ENCODE data around the gene SEZ6L. TPM values are rescaled to one million over a fixed set of nuclear protein-coding genes. Genes with fewer than 3 reads are reported as not detected.

SEZ6L gene
- polyA plus RNA-seq, 1 donor from 2014 or later: 31.9 TPM

GRCh38 chr22:26398741-26399153 is 229.5 kb downstream of the SEZ6L start:
- Histone ChIP-seq H3K27me3 (ENCODE audit: insufficient read depth, low read depth, low read length) (no peaks in the 10 kb centered on the region), H4K20me1 (ENCODE audit: insufficient read depth) (no peaks in the 10 kb centered on the region), H3K79me2 (replicated peaks; ENCODE audit: insufficient read depth, low read length) (no peaks in the 10 kb centered on the region), H3K4me2 (ENCODE audit: low read length) (no peak overlapping the region), H3K9me2 (ENCODE audit: insufficient read depth, low read length) (no peaks in the 10 kb centered on the region), H3K9me3 (ENCODE audit: low read length) (no peaks in the 10 kb centered on the region), H3F3A (ENCODE audit: insufficient read depth, low read length, poor library complexity, severe bottlenecking) (no peaks in the 10 kb centered on the region), H2AFZ (ENCODE audit: low read depth, low read length) (peak overlapping the region; percentile 35), H3K36me3 (ENCODE audit: insufficient read depth, low read length) (no peaks in the 10 kb centered on the region), H3K9ac (ENCODE audit: low read length) (peak overlapping the region; percentile 23), H3K27ac (ENCODE audit: low read length) (peak overlapping the region; percentile 57), H3K4me3 (ENCODE audit: low read length) (no peak overlapping the region)
- TF ChIP-seq CTCF (IDR thresholded peaks at IDR 0.05; ENCODE audit: poor library complexity, severe bottlenecking) (peak; percentile 93), RAD21 (conservative IDR thresholded peaks at IDR 0.05) (peak; percentile 98), SMC3 (conservative IDR thresholded peaks at IDR 0.05; ENCODE audit: poor library complexity) (peak; percentile 99), EZH2 (IDR thresholded peaks at IDR 0.05; ENCODE audit: borderline replicate concordance, insufficient read depth, low read length, poor library complexity, severe bottlenecking) (no peak), MXI1 (conservative IDR thresholded peaks at IDR 0.05; ENCODE audit: poor library complexity, severe bottlenecking) (peak; percentile 20), EP300 (conservative IDR thresholded peaks at IDR 0.05; ENCODE audit: poor library complexity, severe bottlenecking) (peak; percentile 37)

GRCh38 chr22:26399289-26399688 is 230.0 kb downstream of the SEZ6L start:
- H3K9me3 ChIP-seq (ENCODE audit: low read length): no peaks in the 10 kb centered on the region
- no peak overlapping the region for H3K4me3 ChIP-seq (ENCODE audit: low read length)
- H3F3A ChIP-seq (ENCODE audit: insufficient read depth, low read length, poor library complexity, severe bottlenecking): no peaks in the 10 kb centered on the region
- H2AFZ ChIP-seq (ENCODE audit: low read depth, low read length): no peak overlapping the region
- peak overlapping the region; percentile 23 for H3K9ac ChIP-seq (ENCODE audit: low read length)
- H3K27ac ChIP-seq (ENCODE audit: low read length): peak overlapping the region; percentile 57
- H3K27me3 ChIP-seq (ENCODE audit: insufficient read depth, low read depth, low read length): no peaks in the 10 kb centered on the region
- no peaks in the 10 kb centered on the region for H3K79me2 ChIP-seq (replicated peaks; ENCODE audit: insufficient read depth, low read length)
- H3K9me2 ChIP-seq (ENCODE audit: insufficient read depth, low read length): no peaks in the 10 kb centered on the region
- H4K20me1 ChIP-seq (ENCODE audit: insufficient read depth): no peaks in the 10 kb centered on the region
- no peak for TF ChIP-seq RAD21 (conservative IDR thresholded peaks at IDR 0.05)
- TF ChIP-seq POLR2AphosphoS5 (IDR thresholded peaks at IDR 0.05): no peak
- no peak for TF ChIP-seq EZH2 (IDR thresholded peaks at IDR 0.05; ENCODE audit: borderline replicate concordance, insufficient read depth, low read length, poor library complexity, severe bottlenecking)
- no peak overlapping the region for H3K4me2 ChIP-seq (ENCODE audit: low read length)
- no peaks in the 10 kb centered on the region for H3K36me3 ChIP-seq (ENCODE audit: insufficient read depth, low read length)

- Histone ChIP-seq H4K20me1 (ENCODE audit: insufficient read depth) (no peaks in the 10 kb centered on the region), H3K4me2 (ENCODE audit: low read length) (no peak overlapping the region), H3K79me2 (replicated peaks; ENCODE audit: insufficient read depth, low read length) (no peaks in the 10 kb centered on the region), H2AFZ (ENCODE audit: low read depth, low read length) (no peak overlapping the region), H3K9ac (ENCODE audit: low read length) (no peak overlapping the region), H3K36me3 (ENCODE audit: insufficient read depth, low read length) (no peaks in the 10 kb centered on the region), H3K27ac (ENCODE audit: low read length) (no peak overlapping the region), H3K27me3 (ENCODE audit: insufficient read depth, low read depth, low read length) (no peaks in the 10 kb centered on the region), H3F3A (ENCODE audit: insufficient read depth, low read length, poor library complexity, severe bottlenecking) (no peaks in the 10 kb centered on the region), H3K9me3 (ENCODE audit: low read length) (no peaks in the 10 kb centered on the region), H3K4me3 (ENCODE audit: low read length) (no peak overlapping the region), H3K9me2 (ENCODE audit: insufficient read depth, low read length) (no peaks in the 10 kb centered on the region)
- no peak for TF ChIP-seq CTCF (IDR thresholded peaks at IDR 0.05; ENCODE audit: poor library complexity, severe bottlenecking)
- no peak for TF ChIP-seq POLR2AphosphoS5 (IDR thresholded peaks at IDR 0.05)
- TF ChIP-seq TAF1 (IDR thresholded peaks at IDR 0.05; ENCODE audit: low read depth): no peak
- TF ChIP-seq EZH2 (IDR thresholded peaks at IDR 0.05; ENCODE audit: borderline replicate concordance, insufficient read depth, low read length, poor library complexity, severe bottlenecking): no peak
- no peak for TF ChIP-seq RAD21 (conservative IDR thresholded peaks at IDR 0.05)
- TF ChIP-seq SMC3 (conservative IDR thresholded peaks at IDR 0.05; ENCODE audit: poor library complexity): no peak
- no peak for TF ChIP-seq EP300 (conservative IDR thresholded peaks at IDR 0.05; ENCODE audit: poor library complexity, severe bottlenecking)
- TF ChIP-seq REST (IDR thresholded peaks at IDR 0.05; ENCODE audit: borderline replicate concordance): no peak
- TF ChIP-seq MXI1 (conservative IDR thresholded peaks at IDR 0.05; ENCODE audit: poor library complexity, severe bottlenecking): no peak
These were observed 232.5 kb downstream of the SEZ6L start for GRCh38 chr22:26401726-26402125.

Data from neural cell (in vitro differentiated cells).